NCI-H460 (cell line): ENCODE results near the gene PROSER3. TPM values are rescaled to one million over a fixed set of nuclear protein-coding genes. Genes with fewer than 3 reads are reported as not detected.

ENCODE experiments used
- DNase-seq: peaks from one replicate; pipeline ENCODE4 v3.0.0-alpha.2; 2016; ENCODE audit warnings: low read depth; ENCODE audit errors: extremely low read depth
- total RNA-seq: library from RNA; depleted of rRNA; stranded (reverse); fragments of >200 nt; shearing (Covaris generic); gene quantifications from 2 replicates; pipeline ENCODE4 v1.2.3, GENCODE V29; 2014; rRNA removed

Gene PROSER3
- total RNA-seq, 1 experiment from 2014 or later = 8.0 TPM

- no peak for DNase-seq
Measured at GRCh38 chr19:35812220-35813042, 54.5 kb downstream of the PROSER3 start, which contains the start of gene PRODH2. Gene PRODH2 (minus strand): TSS chr19:35812845. CDS start chr19:35812805, 40 bp downstream.

DNA sequence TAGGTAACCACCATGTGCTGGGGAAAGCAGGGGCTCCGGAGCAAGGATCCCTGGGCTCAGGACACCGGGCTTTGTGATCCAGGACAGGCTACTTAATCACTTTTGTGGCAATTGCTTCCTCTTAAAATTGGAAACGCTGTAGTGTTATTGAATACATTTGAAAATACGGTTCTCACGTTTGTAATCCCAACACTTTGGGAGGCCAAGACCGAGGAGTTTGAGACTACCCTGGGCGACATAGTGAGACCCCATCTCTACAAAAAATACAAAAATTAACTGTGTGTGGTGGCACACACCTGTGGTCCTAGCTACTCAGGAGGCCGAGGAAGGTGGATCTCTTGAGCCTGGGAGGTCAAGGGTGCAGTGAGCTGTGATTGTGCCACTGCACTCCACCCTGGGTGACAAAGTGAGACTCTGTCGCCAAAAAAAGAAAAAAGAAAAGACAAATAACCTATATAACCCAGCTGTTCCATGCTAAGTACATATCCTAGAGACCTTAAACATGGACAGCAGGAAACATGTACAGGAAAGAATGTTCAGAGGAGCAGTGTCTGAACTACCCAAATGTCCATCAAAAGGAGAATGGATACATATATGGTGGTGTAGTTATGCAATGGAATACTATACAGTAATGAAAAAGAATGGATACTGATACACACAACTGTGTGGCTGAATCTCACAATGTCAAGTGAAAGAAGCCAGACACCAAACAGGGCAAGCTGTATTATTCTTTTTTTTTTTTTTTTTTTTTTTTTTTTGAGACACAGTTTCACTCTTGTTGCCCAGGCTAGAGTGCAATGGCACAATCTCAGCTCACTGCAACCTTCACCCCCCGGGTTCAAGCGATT lies 55.3 kb downstream of the PROSER3 start:
- no peak for DNase-seq

DNA sequence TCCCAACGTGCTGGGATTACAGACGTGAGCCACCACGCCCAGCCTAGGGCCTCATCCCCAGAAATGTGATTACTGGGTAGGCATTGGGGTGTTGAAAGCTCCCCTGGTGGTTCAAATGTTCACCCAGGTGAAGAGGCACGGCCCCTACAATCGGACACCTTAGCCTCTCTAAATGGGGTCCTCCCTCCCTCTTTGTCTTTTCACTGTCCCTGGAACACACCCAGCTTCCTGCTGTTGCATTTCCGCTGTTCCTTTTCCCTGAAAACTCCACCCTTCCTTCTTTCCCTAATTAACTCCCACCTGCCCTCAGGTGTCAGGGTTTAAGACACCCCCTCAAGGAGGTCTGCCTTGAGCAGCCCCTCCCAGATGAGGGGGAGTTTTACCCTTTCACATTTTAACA lies 58.3 kb downstream of the PROSER3 start:
- no peak for DNase-seq

GRCh38 chr19:35816846-35817245 lies 58.9 kb downstream of the PROSER3 start:
- no peak for DNase-seq

GRCh38 chr19:35818445-35818844 lies 60.5 kb downstream of the PROSER3 start:
- DNase-seq = no peak

Other genes starting within 250 kb of the PROSER3 start
- gene DMKN, start 244.5 kb upstream of the PROSER3 start, total RNA-seq = 0.40 TPM in 1 of 2 replicates, not detected in the other
- gene SBSN, start 229.9 kb upstream of the PROSER3 start, total RNA-seq = not detected in 2 replicates
- gene GAPDHS, start 224.7 kb upstream of the PROSER3 start, total RNA-seq = not detected in 2 replicates
- 231 and 277 TPM in 2 replicates for gene TMEM147, start 212.6 kb upstream of the PROSER3 start, total RNA-seq
- not detected in 2 replicates for gene ATP4A, start 194.5 kb upstream of the PROSER3 start, total RNA-seq
- gene PMIS2, start 172.0 kb upstream of the PROSER3 start, total RNA-seq = not detected in 2 replicates
- gene HAUS5, start 145.4 kb upstream of the PROSER3 start, total RNA-seq = 8.6 and 9.9 TPM in 2 replicates
- gene RBM42, start 129.1 kb upstream of the PROSER3 start, total RNA-seq = 72.5 and 80.0 TPM in 2 replicates
- gene ETV2, start 116.4 kb upstream of the PROSER3 start, total RNA-seq = 0.30 TPM in 1 of 2 replicates, not detected in the other
- 297 and 343 TPM in 2 replicates for gene COX6B1, start 109.9 kb upstream of the PROSER3 start, total RNA-seq
- 0.25 TPM in 1 of 2 replicates, not detected in the other for gene UPK1A, start 91.7 kb upstream of the PROSER3 start, total RNA-seq
- gene ZBTB32, start 53.6 kb upstream of the PROSER3 start, total RNA-seq = not detected in 2 replicates
- 7.7 and 9.4 TPM in 2 replicates for gene KMT2B, start 40.2 kb upstream of the PROSER3 start, total RNA-seq
- gene IGFLR1, start 15.7 kb upstream of the PROSER3 start, total RNA-seq = 0.49 and 1.6 TPM in 2 replicates
- 21.0 and 21.8 TPM in 2 replicates for gene U2AF1L4, start 12.8 kb upstream of the PROSER3 start, total RNA-seq
- 63.8 and 70.6 TPM in 2 replicates for gene PSENEN, start 12.5 kb upstream of the PROSER3 start, total RNA-seq
- gene LIN37, start 9.6 kb upstream of the PROSER3 start, total RNA-seq = 7.0 and 8.4 TPM in 2 replicates
- 3.7 and 6.7 TPM in 2 replicates for gene HSPB6, start 1.1 kb upstream of the PROSER3 start, total RNA-seq
- 3.1 and 3.5 TPM in 2 replicates for gene ARHGAP33, start 17.4 kb downstream of the PROSER3 start, total RNA-seq
- gene PRODH2, start 54.7 kb downstream of the PROSER3 start, total RNA-seq = not detected in 2 replicates
- gene NPHS1, start 94.3 kb downstream of the PROSER3 start, total RNA-seq = not detected in 2 replicates
- 0.12 and 0.32 TPM in 2 replicates for gene KIRREL2, start 98.7 kb downstream of the PROSER3 start, total RNA-seq
- 12.2 and 19.5 TPM in 2 replicates for gene APLP1, start 110.4 kb downstream of the PROSER3 start, total RNA-seq
- 4.3 and 5.1 TPM in 2 replicates for gene NFKBID, start 142.4 kb downstream of the PROSER3 start, total RNA-seq
- gene HCST, start 144.4 kb downstream of the PROSER3 start, total RNA-seq = not detected in 2 replicates
- 0.64 TPM in 1 of 2 replicates, not detected in the other for gene TYROBP, start 150.1 kb downstream of the PROSER3 start, total RNA-seq
- 3.5 and 6.1 TPM in 2 replicates for gene LRFN3, start 178.2 kb downstream of the PROSER3 start, total RNA-seq
- gene SDHAF1, start 237.0 kb downstream of the PROSER3 start, total RNA-seq = 19.8 and 26.1 TPM in 2 replicates